HUES6 (cell line): ENCODE data around the gene AKNA.

Experiments
- H3K27ac ChIP-seq: 2 replicates; pipeline ENCODE4 v1.7.0; 2013; ENCODE audit warnings: low read depth, mild to moderate bottlenecking, low read length, inconsistent platforms
- H3K27me3 ChIP-seq: 2 replicates; pipeline ENCODE4 v1.6.1; 2013; ENCODE audit warnings: low read length; ENCODE audit not compliant: control insufficient read depth, insufficient read depth
- H3K36me3 ChIP-seq: 2 replicates; pipeline ENCODE4 v1.6.1; 2013; ENCODE audit warnings: low read length; ENCODE audit not compliant: control insufficient read depth, insufficient read depth
- H3K4me1 ChIP-seq: 2 replicates; pipeline ENCODE4 v1.6.1; 2013; ENCODE audit warnings: low read length; ENCODE audit not compliant: control insufficient read depth, insufficient read depth
- H3K4me3 ChIP-seq: 2 replicates; pipeline ENCODE4 v1.5.1; 2013; ENCODE audit warnings: low read depth, low read length
- H3K9ac ChIP-seq: one replicate; pipeline ENCODE4 v1.6.1; 2013; ENCODE audit warnings: mild to moderate bottlenecking, low read length
- H3K9me3 ChIP-seq: 2 replicates; pipeline ENCODE4 v1.6.1; 2013; ENCODE audit warnings: low read depth, low read length; ENCODE audit not compliant: control insufficient read depth, insufficient read depth

Gene AKNA

DNA sequence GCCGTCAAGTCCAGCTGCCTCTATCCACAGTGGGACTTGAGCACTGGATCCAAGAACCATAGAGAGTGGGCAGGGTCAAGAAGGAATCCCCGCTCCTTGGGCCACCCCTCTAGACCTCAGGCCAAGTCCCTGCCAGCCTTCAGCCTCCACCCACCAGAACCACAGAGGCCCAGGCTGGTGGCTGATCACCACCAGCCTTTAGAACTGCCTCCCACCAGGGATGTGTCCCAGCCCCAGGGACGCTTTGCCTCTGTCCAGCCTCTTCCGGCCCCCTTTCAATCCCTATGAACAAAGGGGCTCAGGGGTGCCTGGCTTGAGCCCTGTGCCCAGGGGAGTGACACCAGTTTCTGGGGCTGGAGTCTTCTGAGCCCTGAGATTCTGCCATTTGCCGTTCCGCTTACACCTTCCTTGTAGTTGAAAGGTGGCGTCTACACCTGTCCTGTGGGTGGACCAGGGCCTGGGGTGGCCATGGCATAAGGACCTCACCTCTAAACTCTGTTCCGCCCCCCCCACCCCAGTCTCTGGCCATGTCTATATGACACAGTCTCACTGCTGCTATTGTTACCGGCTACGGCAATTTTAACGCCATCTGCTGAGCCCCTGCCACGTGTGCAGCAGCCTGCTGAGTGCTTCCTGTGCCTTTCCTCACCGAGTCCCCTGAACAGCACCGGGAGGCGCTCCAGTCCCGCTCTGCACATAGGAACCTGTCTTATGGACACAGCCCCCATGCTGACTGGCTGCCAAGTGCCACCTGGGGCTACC, 100.6 kb downstream of the AKNA start:
- H3K27ac ChIP-seq: no peak overlapping the region
- no peak overlapping the region for H3K4me3 ChIP-seq
- no peak overlapping the region for H3K9ac ChIP-seq
- peaks cover 15% of the 10 kb centered on the region for H3K36me3 ChIP-seq
- no peaks in the 10 kb centered on the region for H3K9me3 ChIP-seq
- no peaks in the 10 kb centered on the region for H3K27me3 ChIP-seq
- H3K4me1 ChIP-seq: peaks cover 23% of the 10 kb centered on the region

- no peak overlapping the region for H3K27ac ChIP-seq
- H3K4me3 ChIP-seq: no peak overlapping the region
- peaks cover 12% of the 10 kb centered on the region; the same call in 1 of the 2 replicates for H3K36me3 ChIP-seq
- H3K9ac ChIP-seq: no peak overlapping the region
- peaks cover 23% of the 10 kb centered on the region for H3K4me1 ChIP-seq
- no peaks in the 10 kb centered on the region for H3K9me3 ChIP-seq
- H3K27me3 ChIP-seq: no peaks in the 10 kb centered on the region
Observed at GRCh38 chr9:114286146-114286679, 101.6 kb downstream of the AKNA start.

DNA sequence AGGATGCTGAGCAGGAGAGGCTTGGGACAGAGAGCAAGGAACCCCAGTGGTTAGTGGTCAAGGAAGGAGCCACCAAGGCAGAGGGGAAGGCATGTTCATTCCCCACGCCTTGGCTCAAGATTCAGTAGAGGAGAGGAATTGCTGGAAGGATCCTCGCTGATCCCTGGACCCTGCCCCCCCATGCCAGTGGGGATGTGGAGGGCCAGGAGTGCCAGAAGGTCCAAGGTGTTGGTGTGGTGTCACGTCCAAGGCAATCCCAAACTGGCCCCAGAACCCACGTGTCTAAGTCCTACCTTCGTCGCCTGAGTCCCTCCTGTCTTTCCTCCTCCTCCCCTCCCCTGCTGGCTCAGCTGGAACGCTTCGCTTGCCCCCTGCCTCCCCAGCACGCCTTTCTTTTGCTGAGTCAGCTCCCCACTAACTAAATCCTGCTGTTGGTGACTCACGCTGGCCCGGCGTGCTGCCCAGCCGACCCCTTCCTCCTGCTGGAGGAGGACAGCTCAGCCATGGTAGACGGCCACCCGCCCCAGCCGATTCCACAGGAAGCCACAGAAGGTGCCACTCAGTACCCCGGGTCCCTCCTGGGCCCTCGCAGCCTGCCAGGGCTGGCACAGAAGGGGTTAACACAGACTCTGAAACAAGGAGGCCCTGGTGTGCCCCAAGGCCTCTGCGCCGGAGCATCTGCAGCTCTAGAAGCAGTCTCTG, 102.5 kb downstream of the AKNA start:
- Histone ChIP-seq H3K27ac (no peak overlapping the region), H3K36me3 (peaks cover 12% of the 10 kb centered on the region; the same call in 1 of the 2 replicates), H3K9ac (no peak overlapping the region)

GRCh38 chr9:114284316-114285060, 103.3 kb downstream of the AKNA start:
- Histone ChIP-seq H3K27me3 (no peaks in the 10 kb centered on the region), H3K9ac (no peak overlapping the region), H3K4me3 (no peak overlapping the region), H3K4me1 (peaks cover 23% of the 10 kb centered on the region), H3K36me3 (peaks cover 12% of the 10 kb centered on the region; the same call in 1 of the 2 replicates), H3K27ac (no peak overlapping the region), H3K9me3 (no peaks in the 10 kb centered on the region)

More for the DNA sequence above, 102.5 kb downstream of the AKNA start:
- Histone ChIP-seq H3K9me3 (no peaks in the 10 kb centered on the region), H3K4me3 (no peak overlapping the region), H3K27me3 (no peaks in the 10 kb centered on the region), H3K4me1 (peaks cover 23% of the 10 kb centered on the region)
